Dendritic cell treated with granulocyte-macrophage colony-stimulating factor and Interleukin-4, amounts not matched to agents 40 ng/mL and 50 ng/mL, for 4 days (primary cell): ENCODE data around the gene CPXM1.
A peak's percentile ranks its signal among the peaks of the same experiment; 100 is the strongest.

ENCODE experiments used
- H3K27ac Mint-ChIP-seq: one replicate; pipeline ENCODE4 v1.8.0; 2022; ENCODE audit warnings: mild to moderate bottlenecking, mixed read lengths
- H3K27me3 Mint-ChIP-seq: one replicate; pipeline ENCODE4 v1.8.0; 2022; ENCODE audit warnings: mild to moderate bottlenecking, mixed read lengths
- H3K36me3 Mint-ChIP-seq: one replicate; pipeline ENCODE4 v1.8.0; 2022; ENCODE audit warnings: low read depth, mixed read lengths
- H3K4me1 Mint-ChIP-seq: one replicate; pipeline ENCODE4 v1.8.0; 2022; ENCODE audit warnings: low read depth, mixed read lengths
- H3K4me3 Mint-ChIP-seq: one replicate; pipeline ENCODE4 v1.8.0; 2022; ENCODE audit warnings: mild to moderate bottlenecking, moderate library complexity, mixed read lengths
- H3K9me3 Mint-ChIP-seq: one replicate; pipeline ENCODE4 v1.8.0; 2022; ENCODE audit warnings: mixed read lengths
- intact Hi-C: fragments of 100-400 bp; cut with micrococcal nuclease; formaldehyde crosslinking; loops from one replicate; pipeline ENCODE4 v1.15.0; 2022

The CPXM1 gene

DNA sequence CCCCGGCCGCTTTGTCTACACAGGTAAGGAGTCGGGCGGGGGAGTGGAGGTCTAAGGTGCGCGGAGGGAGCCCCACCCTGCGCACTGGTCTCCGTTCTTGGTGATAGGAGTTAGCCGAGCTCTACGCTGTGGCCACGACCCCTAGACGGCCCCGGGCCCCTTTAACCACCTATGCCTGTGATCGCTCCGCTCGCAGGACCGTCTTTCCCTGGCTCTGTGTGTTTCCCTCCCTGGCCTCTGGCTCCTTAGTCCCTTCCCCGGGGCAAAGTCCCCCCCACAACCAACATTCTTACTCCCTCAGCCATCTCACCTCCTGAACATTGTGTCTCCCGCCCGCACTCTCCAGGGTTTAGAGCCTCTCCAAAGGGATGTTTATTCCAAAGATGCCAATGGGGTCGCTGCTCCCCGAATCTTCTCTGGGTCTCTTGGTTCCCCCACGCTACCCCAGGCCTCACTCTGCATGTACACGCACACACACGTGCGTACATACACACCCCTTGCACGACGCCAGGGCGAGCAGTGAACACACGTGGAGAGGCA lies 50.4 kb downstream of the CPXM1 start:
- peak overlapping the region; percentile 65 for H3K4me3 Mint-ChIP-seq
- no peaks in the 10 kb centered on the region for H3K36me3 Mint-ChIP-seq
- H3K9me3 Mint-ChIP-seq: no peaks in the 10 kb centered on the region
- intact Hi-C loops: no loop called here
- H3K27me3 Mint-ChIP-seq: peaks cover 70% of the 10 kb centered on the region
- peak overlapping the region; percentile 47 for H3K27ac Mint-ChIP-seq
- peaks cover 42% of the 10 kb centered on the region for H3K4me1 Mint-ChIP-seq

DNA sequence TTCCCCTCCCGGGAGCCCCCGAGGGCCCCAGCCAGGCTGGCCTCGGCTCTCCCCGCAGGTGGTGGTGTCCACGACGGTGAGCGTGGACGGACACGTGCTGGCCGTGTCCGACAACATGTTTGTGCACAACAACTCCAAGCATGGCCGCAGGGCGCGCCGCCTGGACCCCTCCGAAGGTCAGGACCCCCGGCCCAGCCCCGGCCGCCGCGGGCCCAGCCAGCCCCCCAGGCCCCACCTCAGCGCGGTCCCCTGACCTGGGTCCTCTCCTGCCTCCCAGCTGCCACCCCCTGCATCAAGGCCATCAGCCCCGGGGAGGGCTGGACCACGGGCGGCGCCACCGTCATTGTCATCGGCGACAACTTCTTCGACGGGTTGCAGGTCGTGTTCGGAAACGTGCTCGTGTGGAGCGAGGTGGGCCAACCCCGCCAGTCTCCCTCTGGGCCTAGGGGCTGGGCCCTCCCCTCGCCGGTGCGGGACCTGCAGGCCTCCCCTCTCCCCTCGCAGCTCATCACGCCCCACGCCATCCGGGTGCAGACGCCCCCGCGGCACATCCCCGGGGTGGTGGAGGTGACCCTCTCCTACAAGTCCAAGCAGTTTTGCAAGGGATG lies 51.0 kb downstream of the CPXM1 start:
- intact Hi-C loops: no loop called here
- no peak overlapping the region for H3K4me3 Mint-ChIP-seq
- H3K4me1 Mint-ChIP-seq: peaks cover 36% of the 10 kb centered on the region
- no peak overlapping the region for H3K27ac Mint-ChIP-seq
- H3K27me3 Mint-ChIP-seq: peaks cover 67% of the 10 kb centered on the region
- no peaks in the 10 kb centered on the region for H3K36me3 Mint-ChIP-seq
- no peaks in the 10 kb centered on the region for H3K9me3 Mint-ChIP-seq

DNA sequence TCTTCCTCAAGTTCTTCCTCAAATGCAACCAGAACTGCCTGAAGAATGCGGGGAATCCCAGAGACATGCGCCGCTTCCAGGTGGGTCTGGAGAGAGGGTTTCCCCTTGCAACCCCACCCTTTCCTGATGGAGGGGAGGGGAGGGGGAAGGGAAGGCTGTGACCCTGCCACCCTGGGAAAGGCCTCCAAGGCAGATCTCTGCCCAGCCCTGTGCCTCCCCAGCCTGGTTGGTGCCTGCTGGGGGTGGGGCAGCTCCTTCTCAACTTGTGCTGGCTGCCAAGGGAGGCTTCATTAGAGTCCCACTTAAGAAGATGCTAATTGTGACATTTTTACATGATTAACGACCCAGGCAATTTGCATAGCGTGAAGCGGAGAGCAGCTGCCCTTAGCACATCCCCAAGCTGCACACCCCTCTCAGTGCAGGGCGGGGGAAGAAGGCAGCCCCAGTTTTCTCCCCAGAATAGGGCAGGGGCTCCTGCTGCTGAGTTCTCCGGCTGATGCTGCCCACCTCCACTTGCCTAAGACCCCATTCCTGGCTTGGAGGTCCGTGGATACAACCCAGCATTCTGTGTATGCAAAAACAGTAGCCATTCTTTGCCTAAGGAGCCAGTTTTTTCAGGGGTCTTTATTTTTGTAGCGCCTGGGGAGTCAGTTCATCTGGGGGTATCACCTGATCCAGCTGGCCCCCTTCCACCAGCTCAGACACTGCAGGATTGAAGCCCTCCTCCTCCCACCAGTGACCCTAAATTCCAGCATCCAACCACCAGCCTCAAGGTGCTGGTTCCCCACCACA lies 51.7 kb downstream of the CPXM1 start:
- intact Hi-C loops: no loop called here
- peaks cover 63% of the 10 kb centered on the region for H3K27me3 Mint-ChIP-seq
- no peak overlapping the region for H3K27ac Mint-ChIP-seq
- no peaks in the 10 kb centered on the region for H3K9me3 Mint-ChIP-seq
- H3K4me1 Mint-ChIP-seq: peaks cover 32% of the 10 kb centered on the region
- no peak overlapping the region for H3K4me3 Mint-ChIP-seq
- no peaks in the 10 kb centered on the region for H3K36me3 Mint-ChIP-seq

DNA sequence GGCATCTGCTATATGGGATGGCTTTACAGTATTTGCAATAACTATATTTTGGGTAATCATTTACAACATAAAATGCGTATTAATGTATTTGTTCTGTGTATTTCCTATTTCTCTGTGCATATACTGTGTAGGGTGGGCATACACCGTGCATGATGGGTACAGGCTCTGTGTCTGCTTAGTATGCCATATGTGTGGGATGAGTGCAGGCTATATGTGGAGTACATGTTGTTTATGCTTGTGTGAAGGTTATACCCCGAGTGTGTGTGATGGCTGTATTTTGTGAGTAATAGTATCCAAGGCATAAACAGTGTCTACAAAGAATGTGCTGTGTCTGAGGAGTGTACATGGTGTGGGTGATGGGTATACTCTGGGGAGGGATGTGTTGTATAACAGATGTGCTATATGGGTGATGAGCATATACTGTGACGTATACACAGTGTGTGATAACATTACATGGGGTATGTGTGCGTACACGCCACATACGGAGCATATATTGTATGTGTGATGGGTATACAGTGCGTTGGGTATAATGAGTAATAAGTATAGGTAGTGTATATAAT lies 52.7 kb downstream of the CPXM1 start:
- Mint-ChIP-seq H3K4me3 (no peak overlapping the region), H3K27me3 (peaks cover 62% of the 10 kb centered on the region), H3K27ac (no peak overlapping the region), H3K4me1 (peaks cover 29% of the 10 kb centered on the region), H3K9me3 (no peaks in the 10 kb centered on the region), H3K36me3 (no peaks in the 10 kb centered on the region)
- intact Hi-C loops: no loop called here

DNA sequence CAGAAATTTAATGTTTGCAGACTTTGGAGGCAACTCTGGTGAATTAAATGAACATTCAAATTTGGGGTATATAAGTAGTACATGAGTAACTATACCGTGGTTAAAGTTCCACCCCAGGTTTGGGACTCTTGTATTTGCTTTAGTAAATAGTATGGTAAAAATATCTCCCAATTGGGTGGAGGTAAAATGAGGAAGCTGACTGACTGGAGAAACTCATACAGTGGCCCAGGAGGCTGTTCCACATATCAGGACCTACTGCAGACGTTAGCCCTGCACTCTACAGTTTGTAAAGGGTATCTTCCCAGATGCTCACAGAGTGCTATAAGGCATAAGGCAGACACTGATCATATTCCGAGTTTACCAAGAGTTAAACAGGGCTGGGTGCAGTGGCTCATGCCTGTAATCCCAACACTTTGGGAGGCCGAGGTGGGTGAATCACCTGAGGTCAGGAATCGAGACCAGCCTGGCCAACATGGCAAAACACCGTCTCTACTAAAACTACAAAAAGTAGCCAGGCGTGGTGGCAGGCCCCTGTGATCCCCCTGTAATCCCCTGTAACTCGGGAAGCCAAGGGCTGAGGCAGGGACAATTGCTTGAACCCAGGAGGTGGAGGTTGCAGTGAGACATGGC lies 53.7 kb downstream of the CPXM1 start:
- H3K4me3 Mint-ChIP-seq: no peak overlapping the region
- no peak overlapping the region for H3K27ac Mint-ChIP-seq
- H3K27me3 Mint-ChIP-seq: peaks cover 67% of the 10 kb centered on the region
- H3K36me3 Mint-ChIP-seq: no peaks in the 10 kb centered on the region
- H3K9me3 Mint-ChIP-seq: no peaks in the 10 kb centered on the region
- intact Hi-C loops: no loop called here
- H3K4me1 Mint-ChIP-seq: peaks cover 26% of the 10 kb centered on the region

DNA sequence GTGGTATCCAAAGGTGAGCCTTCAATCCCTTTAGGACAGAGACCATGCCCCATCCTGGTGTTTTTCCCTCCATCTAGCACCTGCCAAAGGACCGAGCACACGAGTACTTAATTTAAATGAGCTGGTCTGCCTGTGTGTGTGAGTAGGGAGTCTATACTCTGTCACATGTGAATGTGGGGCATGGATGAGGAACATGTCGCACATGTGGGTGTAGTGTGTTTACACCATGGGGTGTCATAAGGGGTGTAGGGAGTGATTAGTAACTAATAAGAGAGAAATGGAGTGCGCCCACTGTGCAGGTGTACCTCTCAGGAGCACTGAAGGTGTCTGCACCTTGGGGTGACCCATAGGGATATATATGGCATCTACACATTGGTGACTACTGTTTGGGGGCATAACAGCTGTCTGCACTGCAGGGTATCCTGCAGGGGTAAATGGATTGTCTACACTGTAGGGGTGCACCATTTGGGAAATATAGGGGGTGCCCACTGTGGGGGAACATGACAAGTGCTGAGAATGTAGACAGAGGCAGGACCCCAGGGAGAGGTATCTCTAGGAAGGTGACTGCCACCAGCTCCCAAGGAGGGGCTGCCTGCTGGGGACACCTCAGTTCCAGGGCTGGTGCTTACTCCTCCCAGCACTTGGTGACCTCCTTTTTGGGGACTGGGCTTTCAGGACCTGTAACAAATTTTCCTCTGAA lies 54.3 kb downstream of the CPXM1 start:
- H3K4me3 Mint-ChIP-seq: no peak overlapping the region
- H3K9me3 Mint-ChIP-seq: no peaks in the 10 kb centered on the region
- intact Hi-C loops: no loop called here
- H3K27ac Mint-ChIP-seq: no peak overlapping the region
- H3K36me3 Mint-ChIP-seq: no peaks in the 10 kb centered on the region
- peaks cover 21% of the 10 kb centered on the region for H3K4me1 Mint-ChIP-seq
- H3K27me3 Mint-ChIP-seq: peaks cover 72% of the 10 kb centered on the region

DNA sequence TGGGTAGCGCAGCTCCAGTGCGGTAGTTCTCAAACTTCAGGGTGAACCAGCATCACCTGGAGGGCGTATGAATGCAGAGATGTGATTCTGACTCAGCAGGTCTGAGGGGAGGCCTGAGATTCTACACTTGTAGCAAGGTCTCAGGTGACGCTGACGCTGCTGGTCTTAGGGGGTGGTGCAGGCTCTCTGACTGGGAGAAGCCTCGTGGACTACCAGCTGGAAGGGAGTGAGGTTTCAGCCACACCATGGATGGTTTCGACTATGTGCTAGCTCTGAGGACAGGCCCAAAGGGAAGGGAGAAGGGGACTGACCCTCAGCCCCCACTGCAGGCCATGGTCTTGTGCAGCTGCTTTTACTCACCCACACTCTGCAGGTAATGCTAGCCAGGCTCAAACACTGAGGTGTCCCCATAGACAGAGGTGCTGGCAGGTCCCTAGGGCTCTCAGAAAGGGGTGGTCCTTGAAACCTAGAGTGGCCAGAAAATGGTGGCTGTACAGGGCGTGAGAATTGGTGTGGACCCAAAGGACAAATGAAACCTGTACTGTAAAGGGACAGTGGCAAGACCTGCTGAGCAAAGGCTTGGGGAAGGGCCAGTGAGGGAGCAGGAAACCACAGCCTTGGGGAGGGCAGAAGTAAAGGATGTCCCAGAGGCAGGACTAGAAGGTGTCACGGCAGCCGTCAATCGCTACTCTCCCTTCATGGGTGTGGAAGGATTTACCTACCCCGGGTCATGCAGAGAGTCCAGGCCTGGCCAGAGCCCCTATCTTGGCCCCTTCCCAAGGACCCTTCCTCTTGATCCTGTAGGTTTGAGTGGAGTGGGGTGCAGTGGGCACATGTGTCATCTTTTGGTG lies 55.1 kb downstream of the CPXM1 start:
- Mint-ChIP-seq H3K4me3 (no peak overlapping the region), H3K36me3 (no peaks in the 10 kb centered on the region), H3K27me3 (peaks cover 73% of the 10 kb centered on the region), H3K27ac (no peak overlapping the region), H3K9me3 (no peaks in the 10 kb centered on the region), H3K4me1 (peaks cover 13% of the 10 kb centered on the region)
- intact Hi-C loops: no loop called here
